Measurements from ENCODE around the gene DPY19L3. TPM values are rescaled to one million over a fixed set of nuclear protein-coding genes. Genes with fewer than 3 reads are reported as not detected.
"Not testable (repeated sequence)": the region's sequence is repeated elsewhere in the genome, so short reads cannot be mapped to it uniquely, and the experiment has no call there.

DPY19L3 gene
- polyA plus RNA-seq, 1 donor from 2014 or later: 26.7 TPM

GRCh38 chr19:32422435-32422834, 16.9 kb downstream of the DPY19L3 start:
- Histone ChIP-seq H3K4me3 (ENCODE audit: low read length) (no peak overlapping the region), H3K9me3 (ENCODE audit: low read length) (no peaks in the 10 kb centered on the region), H3K9me2 (ENCODE audit: insufficient read depth, low read length) (no peaks in the 10 kb centered on the region), H3F3A (ENCODE audit: insufficient read depth, low read length, poor library complexity, severe bottlenecking) (no peaks in the 10 kb centered on the region), H4K20me1 (ENCODE audit: insufficient read depth) (no peaks in the 10 kb centered on the region), H2AFZ (ENCODE audit: low read depth, low read length) (no peak overlapping the region), H3K4me2 (ENCODE audit: low read length) (no peak overlapping the region), H3K79me2 (replicated peaks; ENCODE audit: insufficient read depth, low read length) (no peaks in the 10 kb centered on the region), H3K9ac (ENCODE audit: low read length) (no peak overlapping the region), H3K27me3 (ENCODE audit: insufficient read depth, low read depth, low read length) (no peaks in the 10 kb centered on the region), H3K27ac (ENCODE audit: low read length) (no peak overlapping the region), H3K36me3 (ENCODE audit: insufficient read depth, low read length) (no peaks in the 10 kb centered on the region)
- TF ChIP-seq POLR2AphosphoS5 (IDR thresholded peaks at IDR 0.05): no peak
- TF ChIP-seq RAD21 (conservative IDR thresholded peaks at IDR 0.05): no peak
- no peak for TF ChIP-seq TAF1 (IDR thresholded peaks at IDR 0.05; ENCODE audit: low read depth)
- no peak for TF ChIP-seq SMC3 (conservative IDR thresholded peaks at IDR 0.05; ENCODE audit: poor library complexity)
- TF ChIP-seq EP300 (conservative IDR thresholded peaks at IDR 0.05; ENCODE audit: poor library complexity, severe bottlenecking): no peak
- TF ChIP-seq CTCF (IDR thresholded peaks at IDR 0.05; ENCODE audit: poor library complexity, severe bottlenecking): no peak
- TF ChIP-seq, protein P1, sequence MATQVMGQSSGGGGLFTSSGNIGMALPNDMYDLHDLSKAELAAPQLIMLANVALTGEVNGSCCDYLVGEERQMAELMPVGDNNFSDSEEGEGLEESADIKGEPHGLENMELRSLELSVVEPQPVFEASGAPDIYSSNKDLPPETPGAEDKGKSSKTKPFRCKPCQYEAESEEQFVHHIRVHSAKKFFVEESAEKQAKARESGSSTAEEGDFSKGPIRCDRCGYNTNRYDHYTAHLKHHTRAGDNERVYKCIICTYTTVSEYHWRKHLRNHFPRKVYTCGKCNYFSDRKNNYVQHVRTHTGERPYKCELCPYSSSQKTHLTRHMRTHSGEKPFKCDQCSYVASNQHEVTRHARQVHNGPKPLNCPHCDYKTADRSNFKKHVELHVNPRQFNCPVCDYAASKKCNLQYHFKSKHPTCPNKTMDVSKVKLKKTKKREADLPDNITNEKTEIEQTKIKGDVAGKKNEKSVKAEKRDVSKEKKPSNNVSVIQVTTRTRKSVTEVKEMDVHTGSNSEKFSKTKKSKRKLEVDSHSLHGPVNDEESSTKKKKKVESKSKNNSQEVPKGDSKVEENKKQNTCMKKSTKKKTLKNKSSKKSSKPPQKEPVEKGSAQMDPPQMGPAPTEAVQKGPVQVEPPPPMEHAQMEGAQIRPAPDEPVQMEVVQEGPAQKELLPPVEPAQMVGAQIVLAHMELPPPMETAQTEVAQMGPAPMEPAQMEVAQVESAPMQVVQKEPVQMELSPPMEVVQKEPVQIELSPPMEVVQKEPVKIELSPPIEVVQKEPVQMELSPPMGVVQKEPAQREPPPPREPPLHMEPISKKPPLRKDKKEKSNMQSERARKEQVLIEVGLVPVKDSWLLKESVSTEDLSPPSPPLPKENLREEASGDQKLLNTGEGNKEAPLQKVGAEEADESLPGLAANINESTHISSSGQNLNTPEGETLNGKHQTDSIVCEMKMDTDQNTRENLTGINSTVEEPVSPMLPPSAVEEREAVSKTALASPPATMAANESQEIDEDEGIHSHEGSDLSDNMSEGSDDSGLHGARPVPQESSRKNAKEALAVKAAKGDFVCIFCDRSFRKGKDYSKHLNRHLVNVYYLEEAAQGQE (IDR thresholded peaks at IDR 0.05; ENCODE audit: borderline replicate concordance): no peak
- no peak for TF ChIP-seq EZH2 (IDR thresholded peaks at IDR 0.05; ENCODE audit: borderline replicate concordance, insufficient read depth, low read length, poor library complexity, severe bottlenecking)
- TF ChIP-seq MXI1 (conservative IDR thresholded peaks at IDR 0.05; ENCODE audit: poor library complexity, severe bottlenecking): no peak

GRCh38 chr19:32423944-32424343, 18.4 kb downstream of the DPY19L3 start:
- H3K36me3 ChIP-seq (ENCODE audit: insufficient read depth, low read length); H3K79me2 ChIP-seq (replicated peaks; ENCODE audit: insufficient read depth, low read length); H3K9ac ChIP-seq (ENCODE audit: low read length); H2AFZ ChIP-seq (ENCODE audit: low read depth, low read length); H3K27ac ChIP-seq (ENCODE audit: low read length); H4K20me1 ChIP-seq (ENCODE audit: insufficient read depth); H3K27me3 ChIP-seq (ENCODE audit: insufficient read depth, low read depth, low read length); H3F3A ChIP-seq (ENCODE audit: insufficient read depth, low read length, poor library complexity, severe bottlenecking); H3K9me3 ChIP-seq (ENCODE audit: low read length); H3K4me3 ChIP-seq (ENCODE audit: low read length); H3K4me2 ChIP-seq (ENCODE audit: low read length); H3K9me2 ChIP-seq (ENCODE audit: insufficient read depth, low read length): not testable (repeated sequence)

DNA sequence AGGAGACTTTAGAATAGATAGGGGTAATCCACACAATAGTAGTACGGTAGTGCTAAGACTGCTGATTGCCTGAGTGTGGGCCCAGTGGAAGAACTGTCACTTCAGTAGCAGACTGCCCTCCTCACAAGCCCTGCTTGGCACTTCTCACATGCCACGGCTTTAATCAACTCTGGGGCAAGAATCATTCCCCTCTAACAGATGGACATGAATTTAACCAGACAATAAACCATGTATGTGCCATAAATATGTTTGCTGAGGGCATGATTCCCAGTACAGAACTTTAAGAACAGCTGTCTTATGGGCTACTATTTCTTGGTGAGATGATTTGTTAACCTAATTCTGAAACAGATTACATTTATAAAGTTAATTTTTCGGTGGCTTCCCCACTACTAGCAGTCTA, 22.0 kb downstream of the DPY19L3 start:
- Histone ChIP-seq H3K4me3 (ENCODE audit: low read length) (no peak overlapping the region), H3K79me2 (replicated peaks; ENCODE audit: insufficient read depth, low read length) (no peaks in the 10 kb centered on the region), H3K9ac (ENCODE audit: low read length) (no peak overlapping the region), H3K27me3 (ENCODE audit: insufficient read depth, low read depth, low read length) (no peaks in the 10 kb centered on the region), H3K36me3 (ENCODE audit: insufficient read depth, low read length) (no peaks in the 10 kb centered on the region), H4K20me1 (ENCODE audit: insufficient read depth) (no peaks in the 10 kb centered on the region), H3K9me2 (ENCODE audit: insufficient read depth, low read length) (no peaks in the 10 kb centered on the region), H3K27ac (ENCODE audit: low read length) (no peak overlapping the region), H3K9me3 (ENCODE audit: low read length) (no peaks in the 10 kb centered on the region), H3K4me2 (ENCODE audit: low read length) (no peak overlapping the region), H2AFZ (ENCODE audit: low read depth, low read length) (no peak overlapping the region), H3F3A (ENCODE audit: insufficient read depth, low read length, poor library complexity, severe bottlenecking) (no peaks in the 10 kb centered on the region)
- TF ChIP-seq TAF1 (IDR thresholded peaks at IDR 0.05; ENCODE audit: low read depth) (no peak), SMC3 (conservative IDR thresholded peaks at IDR 0.05; ENCODE audit: poor library complexity) (no peak), RAD21 (conservative IDR thresholded peaks at IDR 0.05) (no peak), EZH2 (IDR thresholded peaks at IDR 0.05; ENCODE audit: borderline replicate concordance, insufficient read depth, low read length, poor library complexity, severe bottlenecking) (no peak), EP300 (conservative IDR thresholded peaks at IDR 0.05; ENCODE audit: poor library complexity, severe bottlenecking) (no peak), CTCF (IDR thresholded peaks at IDR 0.05; ENCODE audit: poor library complexity, severe bottlenecking) (no peak), POLR2AphosphoS5 (IDR thresholded peaks at IDR 0.05) (no peak), MXI1 (conservative IDR thresholded peaks at IDR 0.05; ENCODE audit: poor library complexity, severe bottlenecking) (no peak)
- TF ChIP-seq, protein P1 (IDR thresholded peaks at IDR 0.05; ENCODE audit: borderline replicate concordance): no peak

Measured in neural cell (in vitro differentiated cells).